Panc1 (cell line): ENCODE data around the gene STK10. TPM values are rescaled to one million over a fixed set of nuclear protein-coding genes. Genes with fewer than 3 reads are reported as not detected.

Experiments
- ATAC-seq: fragments of 200-7000 bp; cut with Tn5 transposase; 2 replicates; pipeline ENCODE4 v1.9.1; 2020; ENCODE audit warnings: mild to moderate bottlenecking, moderate library complexity
- BruUV-seq: library from RNA; stranded (reverse); fragments of 400-500 nt; replicated peaks from 2 replicates; lab custom pipeline; 2021; lab: Mats Ljungman, UMichigan
- CTCF ChIA-PET: fragments of 300-600 bp; sonication (Branson Sonifier 250); formaldehyde crosslinking; loops from one replicate; lab custom pipeline; 2022; ENCODE audit warnings: antibody characterized with exemption; lab: Charles Lee
- POLR2A ChIA-PET: fragments of 300-600 bp; sonication (Branson Sonifier 250); formaldehyde crosslinking; loops from one replicate; lab custom pipeline; 2022; ENCODE audit warnings: antibody characterized with exemption; lab: Charles Lee
- DNase-seq: peaks from one replicate; pipeline ENCODE4 v3.0.0-alpha.2; 2010; ENCODE audit warnings: low read depth, low spot score
- H3K27ac ChIP-seq: 2 replicates; pipeline ENCODE4 v1.5.1; 2011; ENCODE audit warnings: mild to moderate bottlenecking, low read length, inconsistent platforms
- H3K27me3 ChIP-seq: fragments of 200-500 bp; sonication (Bioruptor generic); 2 replicates; pipeline ENCODE4 v1.6.0; 2014; ENCODE audit warnings: low read length, inconsistent platforms; ENCODE audit not compliant: control insufficient read depth, insufficient read depth
- H3K36me3 ChIP-seq: fragments of 200-500 bp; sonication (Bioruptor generic); 2 replicates; pipeline ENCODE4 v1.5.1; 2014; ENCODE audit warnings: inconsistent platforms, mild to moderate bottlenecking, low read length, moderate library complexity; ENCODE audit not compliant: control insufficient read depth, insufficient read depth
- H3K4me1 ChIP-seq: 2 replicates; pipeline ENCODE4 v1.5.1; 2011; ENCODE audit warnings: inconsistent platforms, mild to moderate bottlenecking, low read length, moderate library complexity; ENCODE audit not compliant: control insufficient read depth, insufficient read depth
- H3K4me3 ChIP-seq, 2 experiments: 2 replicates each; pipeline ENCODE4 v1.5.1; 2011 to 2012; ENCODE audit warnings: low read depth in 2 of 2, low read length in 2 of 2, mild to moderate bottlenecking in 2 of 2, inconsistent platforms in 1 of 2, moderate library complexity in 1 of 2
- H3K9me3 ChIP-seq: fragments of 200-500 bp; sonication (Bioruptor generic); 2 replicates; pipeline ENCODE4 v1.5.1; 2014; ENCODE audit warnings: low read depth, mild to moderate bottlenecking, inconsistent platforms, low read length, moderate library complexity; ENCODE audit not compliant: control insufficient read depth, insufficient read depth
- CTCF ChIP-seq: fragments of 450-650 bp; IDR thresholded peaks from 2 replicates; pipeline ENCODE4 v1.5.1; 2017; ENCODE audit warnings: mild to moderate bottlenecking
- POLR2AphosphoS5 ChIP-seq: IDR thresholded peaks from 2 replicates; pipeline ENCODE4 v1.6.1; 2012; ENCODE audit warnings: mild to moderate bottlenecking, low read depth, low read length, moderate library complexity
- REST ChIP-seq, 2 experiments: IDR thresholded peaks; 2 replicates each; pipeline ENCODE4 v1.6.1; 2011 to 2012; ENCODE audit warnings: low read depth in 2 of 2, control low read depth in 1 of 2, low read length in 1 of 2, mild to moderate bottlenecking in 1 of 2, moderate library complexity in 1 of 2; ENCODE audit not compliant: insufficient read depth in 1 of 2
- SIN3A ChIP-seq: IDR thresholded peaks from 2 replicates; pipeline ENCODE4 v1.6.1; 2012; ENCODE audit warnings: low read depth, mild to moderate bottlenecking, low read length, moderate library complexity, borderline replicate concordance; ENCODE audit not compliant: insufficient read depth
- TCF7L2 ChIP-seq: IDR thresholded peaks from 2 replicates; pipeline ENCODE4 v1.6.1; 2011; ENCODE audit warnings: mild to moderate bottlenecking, low read depth, low read length, inconsistent platforms
- in situ Hi-C: cut with HindIII; loops from 2 replicates; pipeline ENCODE4 v1.10.0; 2016; ENCODE audit warnings: low sequenced_read_pairs, low pct_unique_long_range_greater_than_20kb
- intact Hi-C: fragments of 100-400 bp; cut with micrococcal nuclease; formaldehyde crosslinking; loops from one replicate; pipeline ENCODE4 v1.10.0; 2022; ENCODE audit not compliant: unreplicated experiment
- total RNA-seq: library from RNA; stranded (reverse); gene quantifications from one replicate; pipeline ENCODE4 v1.2.1, GENCODE V29; 2021; ENCODE audit not compliant: unreplicated experiment

STK10 gene
- total RNA-seq, 1 experiment from 2014 or later: 34.9 TPM

GRCh38 chr5:172178991-172179989, 8.7 kb downstream of the STK10 start:
- no peak for TF ChIP-seq CTCF
- no peak for TF ChIP-seq REST (IDR thresholded peaks at IDR 0.05; ENCODE audit: insufficient read depth in 1 of 2, low read depth in 2 of 2, low read length in 1 of 2)
- no peak for TF ChIP-seq SIN3A
- no peak for TF ChIP-seq POLR2AphosphoS5
- TF ChIP-seq TCF7L2: no peak
- H3K27me3 ChIP-seq: no peaks in the 10 kb centered on the region
- POLR2A ChIA-PET: interaction anchor here (0.6 kb wide), 1 partner anchor 115 kb away, joined by 4 read pairs; no protein-coding TSS in a partner anchor
- H3K4me1 ChIP-seq: peaks cover 14% of the 10 kb centered on the region
- intact Hi-C loops (no loop called here), in situ Hi-C loops (no loop called here)
- H3K4me3 ChIP-seq: peak overlapping the region in 1 of 2 experiments; percentile 1; a peak in 1 of 4 replicates
- no peaks in the 10 kb centered on the region for H3K36me3 ChIP-seq
- H3K9me3 ChIP-seq: no peaks in the 10 kb centered on the region
- DNase-seq (no peak), ATAC-seq (0 out of 2 replicates have a peak, but pooled peaks have one; percentile 35)
- peak overlapping the region; percentile 26 for H3K27ac ChIP-seq
- CTCF ChIA-PET: no interaction called here
- BruUV-seq: no TSS peak

- no peaks in the 10 kb centered on the region for H3K36me3 ChIP-seq
- ATAC-seq: peak; percentile 19; the same call in 1 of the 2 replicates
- CTCF ChIA-PET: no interaction called here
- no peak overlapping the region for H3K4me3 ChIP-seq
- H3K27me3 ChIP-seq: no peaks in the 10 kb centered on the region
- in situ Hi-C loops: no loop called here
- POLR2A ChIA-PET: interaction anchor here (0.6 kb wide), 1 partner anchor 116 kb away, joined by 4 read pairs; no protein-coding TSS in a partner anchor
- intact Hi-C loops: no loop called here
- no peak for TF ChIP-seq CTCF
- no peak for TF ChIP-seq TCF7L2
- TF ChIP-seq SIN3A: no peak
- TF ChIP-seq REST (IDR thresholded peaks at IDR 0.05; ENCODE audit: insufficient read depth in 1 of 2, low read depth in 2 of 2, low read length in 1 of 2): no peak
- TF ChIP-seq POLR2AphosphoS5: no peak
- BruUV-seq: no TSS peak
- H3K4me1 ChIP-seq: peaks cover 20% of the 10 kb centered on the region
- DNase-seq: no peak
- no peaks in the 10 kb centered on the region for H3K9me3 ChIP-seq
- H3K27ac ChIP-seq: no peak overlapping the region
Observed at GRCh38 chr5:172178301-172178987, 9.6 kb downstream of the STK10 start.
